ENCODE results near the gene KIF6. TPM values are rescaled to one million over a fixed set of nuclear protein-coding genes. Genes with fewer than 3 reads are reported as not detected.

The KIF6 gene
- total RNA-seq, 1 donor from 2014 or later = not detected

DNA sequence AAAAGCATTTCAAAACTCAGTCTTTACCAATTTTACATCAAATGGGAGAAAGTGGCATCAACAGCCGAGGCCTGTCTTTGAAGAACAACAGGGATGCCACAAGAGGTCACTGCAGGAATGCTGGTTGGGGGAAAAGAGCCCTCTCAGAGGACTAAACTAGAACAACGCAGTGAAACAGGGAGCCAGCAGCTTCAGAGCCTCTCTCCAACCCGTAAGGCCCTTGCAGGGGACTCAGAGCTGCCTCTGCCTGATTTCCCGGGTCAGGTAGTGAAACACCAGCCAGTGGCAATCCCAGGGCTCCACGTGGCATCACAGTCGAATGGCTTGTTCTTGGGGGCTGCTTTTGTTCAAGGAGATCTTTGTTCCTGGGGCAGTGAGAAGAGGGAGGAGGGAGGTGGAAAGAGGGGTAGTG, 347.7 kb downstream of the KIF6 start:
- Mint-ChIP-seq H3K27me3 (peaks cover 11% of the 10 kb centered on the region), H3K9me3 (no peaks in the 10 kb centered on the region), H3K4me1 (no peaks in the 10 kb centered on the region), H3K4me3 (no peak overlapping the region), H3K27ac (no peak overlapping the region), H3K36me3 (ENCODE audit: low read depth) (no peaks in the 10 kb centered on the region)
- DNase-seq (no peak), ATAC-seq (ENCODE audit: low read depth) (no peak)
- POLR2A ChIA-PET = no interaction called here
- CTCF ChIA-PET = no interaction called here
- TF ChIP-seq CTCF (IDR thresholded peaks at IDR 0.05) = no peak
- intact Hi-C loops (cut with micrococcal nuclease) = no loop called here

GRCh38 chr6:39375405-39375804, 349.8 kb downstream of the KIF6 start:
- Mint-ChIP-seq H3K9me3 (no peaks in the 10 kb centered on the region), H3K4me3 (no peak overlapping the region), H3K4me1 (no peaks in the 10 kb centered on the region), H3K27ac (no peak overlapping the region), H3K27me3 (peaks cover 5% of the 10 kb centered on the region), H3K36me3 (ENCODE audit: low read depth) (no peaks in the 10 kb centered on the region)
- no peak for TF ChIP-seq CTCF (IDR thresholded peaks at IDR 0.05)
- ChIA-PET CTCF (interaction anchor here (0.9 kb wide), 1 partner anchor 29 kb away, joined by 3 read pairs; no protein-coding TSS in a partner anchor), POLR2A (no interaction called here)
- no peak for ATAC-seq (ENCODE audit: low read depth)
- DNase-seq = no peak
- intact Hi-C loops (cut with micrococcal nuclease) = no loop called here

DNA sequence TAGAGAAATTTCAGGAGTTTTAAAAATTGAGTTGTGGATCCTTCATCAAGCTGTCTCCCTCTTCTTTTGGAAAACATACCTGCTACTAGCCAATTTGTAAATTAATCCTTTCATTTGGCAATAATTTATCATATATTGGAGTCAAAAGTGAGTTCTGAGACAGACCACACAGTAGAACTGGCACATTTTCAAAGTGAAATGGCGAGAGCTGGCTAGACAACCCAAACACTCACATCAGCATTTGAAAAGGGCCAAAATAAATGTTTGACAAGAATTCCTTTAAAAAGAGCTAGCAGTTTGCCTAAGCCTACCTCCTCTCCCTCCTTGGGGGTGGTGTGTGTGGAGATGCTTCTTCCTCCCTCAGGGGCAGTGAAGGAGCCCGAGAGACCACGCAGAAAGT, 354.8 kb downstream of the KIF6 start:
- ChIA-PET POLR2A (no interaction called here), CTCF (interaction anchor here (1.3 to 1.5 kb wide), 2 partner anchors 8 to 68 kb away, joined by 3 to 4 read pairs; no protein-coding TSS in a partner anchor)
- H3K9me3 Mint-ChIP-seq = no peaks in the 10 kb centered on the region
- DNase-seq = no peak
- intact Hi-C loops (cut with micrococcal nuclease) = no loop called here
- no peaks in the 10 kb centered on the region for H3K4me1 Mint-ChIP-seq
- peaks cover 6% of the 10 kb centered on the region for H3K27me3 Mint-ChIP-seq
- no peak for ATAC-seq (ENCODE audit: low read depth)
- H3K4me3 Mint-ChIP-seq = no peak overlapping the region
- H3K27ac Mint-ChIP-seq = no peak overlapping the region
- H3K36me3 Mint-ChIP-seq (ENCODE audit: low read depth) = no peaks in the 10 kb centered on the region
- TF ChIP-seq CTCF (IDR thresholded peaks at IDR 0.05) = no peak

GRCh38 chr6:39369987-39370386, 355.2 kb downstream of the KIF6 start:
- Mint-ChIP-seq H3K4me1 (no peaks in the 10 kb centered on the region), H3K4me3 (no peak overlapping the region), H3K27ac (no peak overlapping the region), H3K27me3 (peaks cover 10% of the 10 kb centered on the region), H3K9me3 (no peaks in the 10 kb centered on the region), H3K36me3 (ENCODE audit: low read depth) (no peaks in the 10 kb centered on the region)
- POLR2A ChIA-PET = no interaction called here
- CTCF ChIA-PET = interaction anchor here (1.3 to 1.5 kb wide), 2 partner anchors 8 to 67 kb away, joined by 3 to 4 read pairs; no protein-coding TSS in a partner anchor
- intact Hi-C loops (cut with micrococcal nuclease) = no loop called here
- no peak for DNase-seq
- no peak for ATAC-seq (ENCODE audit: low read depth)
- no peak for TF ChIP-seq CTCF (IDR thresholded peaks at IDR 0.05)

- POLR2A ChIA-PET = no interaction called here
- no peak overlapping the region for H3K27ac Mint-ChIP-seq
- DNase-seq = no peak
- no peaks in the 10 kb centered on the region for H3K36me3 Mint-ChIP-seq (ENCODE audit: low read depth)
- TF ChIP-seq CTCF (IDR thresholded peaks at IDR 0.05) = no peak
- intact Hi-C loops (cut with micrococcal nuclease) = no loop called here
- peaks cover 11% of the 10 kb centered on the region for H3K27me3 Mint-ChIP-seq
- no peak overlapping the region for H3K4me3 Mint-ChIP-seq
- H3K4me1 Mint-ChIP-seq = no peaks in the 10 kb centered on the region
- ATAC-seq (ENCODE audit: low read depth) = no peak
- CTCF ChIA-PET = no interaction called here
- H3K9me3 Mint-ChIP-seq = no peaks in the 10 kb centered on the region
These were observed 357.5 kb downstream of the KIF6 start for GRCh38 chr6:39367700-39368099.
